Ascending aorta (tissue), 2 donors: ENCODE data around the gene CCDC92B. TPM values are rescaled to one million over a fixed set of nuclear protein-coding genes. Genes with fewer than 3 reads are reported as not detected.
A peak's percentile ranks its signal among the peaks of the same experiment; 100 is the strongest.

ENCODE experiments used
- DNase-seq, 2 donors: peaks; one replicate each; pipeline ENCODE4 v3.0.0-alpha.2; 2019; ENCODE audit warnings: low spot score in 2 of 2
- H3K27ac ChIP-seq, 2 donors: fragments of 200-600 bp; sonication (generic); one replicate each; pipeline ENCODE4 v1.5.1; 2016 to 2017; ENCODE audit warnings: mild to moderate bottlenecking in 1 of 2
- H3K27me3 ChIP-seq: fragments of 200-600 bp; sonication (generic); one replicate; pipeline ENCODE4 v1.5.1; 2017
- H3K36me3 ChIP-seq, 2 donors: fragments of 200-600 bp; sonication (generic); one replicate each; pipeline ENCODE4 v1.5.1; 2016
- H3K4me1 ChIP-seq, 2 donors: fragments of 200-600 bp; sonication (generic); one replicate each; pipeline ENCODE4 v1.5.1; 2016 to 2017; ENCODE audit warnings: mild to moderate bottlenecking in 1 of 2
- H3K4me3 ChIP-seq, 2 donors: fragments of 200-600 bp; sonication (generic); one replicate each; pipeline ENCODE4 v1.5.1; 2016 to 2017; ENCODE audit warnings: mild to moderate bottlenecking in 1 of 2
- H3K9me3 ChIP-seq, 2 donors: fragments of 200-600 bp; sonication (generic); one replicate each; pipeline ENCODE4 v1.5.1; 2016
- CTCF ChIP-seq, 3 experiments: fragments of 200-600 bp in 2 of 3; fragments of 450-650 bp in 1 of 3; sonication (generic) in 2 of 3; IDR thresholded peaks; one replicate each; pipeline ENCODE4 v1.5.1; 2016 to 2019; ENCODE audit warnings: antibody characterized with exemption in 3 of 3, mild to moderate bottlenecking in 1 of 3, moderate library complexity in 1 of 3
- intact Hi-C: fragments of 100-400 bp; cut with DNase I; formaldehyde crosslinking; loops from one replicate; pipeline ENCODE4 v1.15.1; 2023
- total RNA-seq: library from RNA; depleted of rRNA; stranded (reverse); fragments of >200 nt; gene quantifications from one replicate; pipeline ENCODE4 v1.1.0, GENCODE V29; 2016

CCDC92B gene
- total RNA-seq = not detected

- no peaks in the 10 kb centered on the region for H3K9me3 ChIP-seq
- TF ChIP-seq CTCF (IDR thresholded peaks at IDR 0.05) = no peak
- peaks cover 2% of the 10 kb centered on the region for H3K27me3 ChIP-seq
- no peak within 1 kb of the TSS for H3K27ac ChIP-seq
- DNase-seq = no peak
- intact Hi-C loops = no loop called here
- H3K4me3 ChIP-seq = peak within 1 kb of the TSS in 1 of 2 donors; percentile 11
- H3K4me1 ChIP-seq = no peaks in the 10 kb centered on the region
- H3K36me3 ChIP-seq = no peaks in the 10 kb centered on the region
These were observed at the start of gene CCDC92B for GRCh38 chr17:2749058-2749783. TSS of gene CCDC92B (minus strand) at chr17:2749652. CDS start at chr17:2735145, 14,507 bp downstream.

- DNase-seq = no peak
- H3K27me3 ChIP-seq = no peaks in the 10 kb centered on the region
These were observed 49.2 kb upstream of the CCDC92B start for GRCh38 chr17:2798678-2799077.

GRCh38 chr17:2798188-2798587 lies 48.7 kb upstream of the CCDC92B start:
- no peaks in the 10 kb centered on the region for H3K27me3 ChIP-seq
- no peaks in the 10 kb centered on the region for H3K4me1 ChIP-seq
- no peak overlapping the region for H3K27ac ChIP-seq
- no peaks in the 10 kb centered on the region for H3K36me3 ChIP-seq
- H3K9me3 ChIP-seq = no peaks in the 10 kb centered on the region
- DNase-seq = no peak
- intact Hi-C loops = no loop called here
- H3K4me3 ChIP-seq = no peak overlapping the region
- no peak for TF ChIP-seq CTCF (IDR thresholded peaks at IDR 0.05)

More at GRCh38 chr17:2798678-2799077, 49.2 kb upstream of the CCDC92B start:
- Histone ChIP-seq H3K4me3 (no peak overlapping the region), H3K9me3 (no peaks in the 10 kb centered on the region), H3K36me3 (no peaks in the 10 kb centered on the region), H3K4me1 (no peaks in the 10 kb centered on the region), H3K27ac (no peak overlapping the region)
- intact Hi-C loops = no loop called here
- no peak for TF ChIP-seq CTCF (IDR thresholded peaks at IDR 0.05)

GRCh38 chr17:2797637-2798036 lies 48.2 kb upstream of the CCDC92B start:
- no peak for TF ChIP-seq CTCF (IDR thresholded peaks at IDR 0.05)
- Histone ChIP-seq H3K27me3 (no peaks in the 10 kb centered on the region), H3K9me3 (no peaks in the 10 kb centered on the region), H3K27ac (no peak overlapping the region), H3K36me3 (no peaks in the 10 kb centered on the region), H3K4me1 (no peaks in the 10 kb centered on the region), H3K4me3 (no peak overlapping the region)
- no peak for DNase-seq
- intact Hi-C loops = no loop called here

DNA sequence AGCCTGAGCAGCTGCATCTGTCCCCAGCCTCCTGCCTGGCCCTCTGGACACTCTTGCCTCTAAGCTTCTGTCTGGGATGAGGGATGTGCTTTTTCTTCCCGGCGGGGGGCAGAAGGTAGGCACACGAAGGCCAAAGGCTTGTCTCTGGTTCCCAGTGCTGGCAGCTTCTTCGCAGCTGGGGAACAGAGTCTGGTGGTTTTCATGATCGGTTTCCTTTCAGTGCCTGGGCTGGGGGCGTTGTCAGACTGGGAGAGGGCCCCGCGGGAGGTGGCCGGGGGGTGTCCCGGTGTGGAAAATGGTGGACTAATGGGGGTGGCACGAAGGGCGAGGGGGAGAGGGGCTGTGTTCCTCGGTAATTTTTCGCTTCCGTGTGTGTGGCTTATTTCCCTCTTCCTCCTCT lies 47.8 kb upstream of the CCDC92B start:
- Histone ChIP-seq H3K4me1 (no peaks in the 10 kb centered on the region), H3K4me3 (peak overlapping the region in 1 of 2 donors; percentile 32), H3K27ac (no peak overlapping the region), H3K36me3 (no peaks in the 10 kb centered on the region), H3K27me3 (no peaks in the 10 kb centered on the region), H3K9me3 (no peaks in the 10 kb centered on the region)
- TF ChIP-seq CTCF (IDR thresholded peaks at IDR 0.05) = no peak
- no peak for DNase-seq
- intact Hi-C loops = no loop called here
